Gastroesophageal sphincter (tissue), 4 donors: ENCODE data around the gene FGF14. TPM values are rescaled to one million over a fixed set of nuclear protein-coding genes. Genes with fewer than 3 reads are reported as not detected.

Experiments
- ATAC-seq: fragments of 150-250 bp; one replicate; pipeline ENCODE4 v1.9.1; 2016; ENCODE audit warnings: mild to moderate bottlenecking, moderate library complexity
- H3K27ac ChIP-seq, 4 donors: fragments of 200-600 bp; sonication (generic) in 3 of 4; 1 replicate in 3 of 4; 2 replicates in 1 of 4; pipeline ENCODE4 v1.5.1; 2016 to 2019
- H3K27me3 ChIP-seq: fragments of 200-600 bp; sonication (generic); one replicate; pipeline ENCODE4 v1.5.1; 2019
- H3K36me3 ChIP-seq, 2 donors: fragments of 200-600 bp; sonication (generic); one replicate each; pipeline ENCODE4 v1.5.1; 2019; ENCODE audit warnings: control low read depth in 1 of 2
- H3K4me1 ChIP-seq, 3 donors: fragments of 200-600 bp; sonication (generic); 1 replicate in 2 of 3; 2 replicates in 1 of 3; pipeline ENCODE4 v1.5.1; 2016 to 2019; ENCODE audit warnings: control low read depth in 2 of 3
- H3K4me3 ChIP-seq, 2 donors: fragments of 200-600 bp; sonication (generic); one replicate each; pipeline ENCODE4 v1.5.1; 2019; ENCODE audit warnings: mild to moderate bottlenecking in 1 of 2, moderate library complexity in 1 of 2
- H3K9me3 ChIP-seq, 3 donors: fragments of 200-600 bp; sonication (generic); one replicate each; pipeline ENCODE4 v1.5.1; 2017 to 2019; ENCODE audit warnings: control low read depth in 2 of 3
- EP300 ChIP-seq: sonication (generic); formaldehyde crosslinking; IDR thresholded peaks from one replicate; pipeline ENCODE4 v1.6.1; 2017; ENCODE audit warnings: antibody characterized with exemption, mild to moderate bottlenecking
- POLR2A ChIP-seq, 2 donors: fragments of 450-650 bp; IDR thresholded peaks; one replicate each; pipeline ENCODE4 v1.6.1; 2017; ENCODE audit warnings: antibody characterized with exemption in 2 of 2, mild to moderate bottlenecking in 2 of 2, moderate library complexity in 1 of 2
- POLR2AphosphoS5 ChIP-seq: sonication (generic); formaldehyde crosslinking; IDR thresholded peaks from one replicate; pipeline ENCODE4 v1.6.1; 2017; ENCODE audit warnings: antibody characterized with exemption
- WGBS, 2 donors: methylation state at CpG; one replicate each; pipeline ENCODE4 v1.1.5; 2018; ENCODE audit warnings: low coverage in 1 of 2; 5-methylcytosine and 5-hydroxymethylcytosine counted together
- total RNA-seq, 4 donors: library from RNA; depleted of rRNA; stranded (reverse); fragments of >200 nt; gene quantifications; one replicate each; pipeline ENCODE4 v1.1.0, GENCODE V29; 2016
- TF ChIP-seq, protein P1 (sequence below), 4 experiments: fragments of 200-600 bp in 2 of 4; fragments of 450-650 bp in 2 of 4; sonication (generic) in 1 of 4; IDR thresholded peaks; one replicate each; pipeline ENCODE4 v1.5.1; 2017 to 2019; ENCODE audit warnings: antibody characterized with exemption in 4 of 4, mild to moderate bottlenecking in 2 of 4, moderate library complexity in 2 of 4

The FGF14 gene
- total RNA-seq, 4 donors from 2014 or later, result 0.31 to 2.0 (median 0.95) TPM

DNA sequence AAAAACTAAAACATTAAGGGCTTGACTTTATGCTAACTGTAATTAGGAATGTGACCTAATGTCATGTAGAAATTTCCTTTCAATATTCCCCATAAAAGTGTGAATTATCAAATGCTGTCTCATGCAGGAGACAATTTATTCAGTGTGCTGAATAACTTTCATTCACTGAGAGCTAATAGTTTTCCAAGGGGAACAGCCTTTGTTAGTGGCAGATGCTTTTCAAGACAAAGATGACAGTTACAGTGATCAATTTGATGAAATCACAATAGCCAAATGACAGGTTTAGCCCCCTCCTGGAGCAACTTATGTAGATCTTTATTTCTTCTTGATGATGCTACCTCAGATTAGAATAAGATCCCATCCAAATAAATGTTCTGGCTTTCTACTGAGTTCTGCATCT lies 673.8 kb downstream of the FGF14 start:
- Histone ChIP-seq H3K27ac (no peak overlapping the region), H3K27me3 (no peaks in the 10 kb centered on the region), H3K9me3 (no peaks in the 10 kb centered on the region), H3K36me3 (no peaks in the 10 kb centered on the region), H3K4me1 (no peaks in the 10 kb centered on the region), H3K4me3 (no peak overlapping the region)
- ATAC-seq, result no peak
- TF ChIP-seq, protein P1, sequence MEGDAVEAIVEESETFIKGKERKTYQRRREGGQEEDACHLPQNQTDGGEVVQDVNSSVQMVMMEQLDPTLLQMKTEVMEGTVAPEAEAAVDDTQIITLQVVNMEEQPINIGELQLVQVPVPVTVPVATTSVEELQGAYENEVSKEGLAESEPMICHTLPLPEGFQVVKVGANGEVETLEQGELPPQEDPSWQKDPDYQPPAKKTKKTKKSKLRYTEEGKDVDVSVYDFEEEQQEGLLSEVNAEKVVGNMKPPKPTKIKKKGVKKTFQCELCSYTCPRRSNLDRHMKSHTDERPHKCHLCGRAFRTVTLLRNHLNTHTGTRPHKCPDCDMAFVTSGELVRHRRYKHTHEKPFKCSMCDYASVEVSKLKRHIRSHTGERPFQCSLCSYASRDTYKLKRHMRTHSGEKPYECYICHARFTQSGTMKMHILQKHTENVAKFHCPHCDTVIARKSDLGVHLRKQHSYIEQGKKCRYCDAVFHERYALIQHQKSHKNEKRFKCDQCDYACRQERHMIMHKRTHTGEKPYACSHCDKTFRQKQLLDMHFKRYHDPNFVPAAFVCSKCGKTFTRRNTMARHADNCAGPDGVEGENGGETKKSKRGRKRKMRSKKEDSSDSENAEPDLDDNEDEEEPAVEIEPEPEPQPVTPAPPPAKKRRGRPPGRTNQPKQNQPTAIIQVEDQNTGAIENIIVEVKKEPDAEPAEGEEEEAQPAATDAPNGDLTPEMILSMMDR (IDR thresholded peaks at IDR 0.05), result no peak
- TF ChIP-seq POLR2AphosphoS5, result no peak
- no peak for TF ChIP-seq POLR2A (IDR thresholded peaks at IDR 0.05)
- TF ChIP-seq EP300, result no peak

DNA sequence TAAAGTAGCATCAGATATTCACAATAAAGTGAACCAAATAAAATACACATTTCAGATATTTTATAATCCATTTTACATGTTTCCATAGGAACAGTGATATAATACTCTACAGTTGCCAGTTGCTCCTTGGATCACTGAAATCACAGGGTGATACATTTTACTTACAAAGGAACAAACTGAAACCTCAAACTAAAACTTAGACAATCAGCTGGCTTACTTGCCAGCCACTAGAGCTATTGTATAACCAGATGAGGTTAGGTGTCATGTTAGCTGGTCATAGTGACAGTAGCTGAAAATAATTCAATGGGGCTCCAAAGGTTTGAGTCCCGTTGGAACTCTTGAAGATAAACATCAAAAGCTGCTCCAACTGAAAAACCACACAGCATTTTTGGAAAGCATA lies 674.7 kb downstream of the FGF14 start:
- Histone ChIP-seq H3K4me3 (no peak overlapping the region), H3K9me3 (no peaks in the 10 kb centered on the region), H3K4me1 (no peaks in the 10 kb centered on the region), H3K27me3 (no peaks in the 10 kb centered on the region), H3K27ac (no peak overlapping the region), H3K36me3 (no peaks in the 10 kb centered on the region)
- ATAC-seq, result no peak
- no peak for TF ChIP-seq POLR2AphosphoS5
- no peak for TF ChIP-seq POLR2A (IDR thresholded peaks at IDR 0.05)
- TF ChIP-seq, protein P1 (IDR thresholded peaks at IDR 0.05), result no peak
- no peak for TF ChIP-seq EP300
- WGBS, 2 donors, result 25 to 29% methylated on average over 1 of the region's 1 CpG

DNA sequence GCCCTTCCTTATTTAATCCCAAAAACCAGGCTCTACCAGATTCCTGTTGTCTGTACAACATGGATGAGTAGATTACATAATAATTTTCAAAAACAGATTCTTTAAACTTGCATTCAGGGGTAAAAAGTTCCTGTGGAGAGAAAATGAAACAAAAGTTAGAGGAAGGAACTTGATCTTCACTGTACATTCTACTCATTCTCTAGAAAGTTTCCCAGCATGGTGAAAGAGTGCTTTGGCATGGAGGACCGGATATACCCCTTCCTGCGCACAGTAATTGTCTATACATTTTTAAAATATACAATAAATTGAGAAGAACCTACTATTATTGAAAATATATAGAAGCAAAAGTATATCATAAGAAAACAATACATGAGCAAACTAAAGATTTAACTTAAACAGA lies 675.2 kb downstream of the FGF14 start:
- ATAC-seq, result no peak
- Histone ChIP-seq H3K27ac (no peak overlapping the region), H3K27me3 (no peaks in the 10 kb centered on the region), H3K9me3 (no peaks in the 10 kb centered on the region), H3K4me1 (no peaks in the 10 kb centered on the region), H3K4me3 (no peak overlapping the region), H3K36me3 (no peaks in the 10 kb centered on the region)
- WGBS, 2 donors, result 85 to 93% methylated on average over 2 of the region's 2 CpGs
- no peak for TF ChIP-seq POLR2AphosphoS5
- no peak for TF ChIP-seq EP300
- no peak for TF ChIP-seq POLR2A (IDR thresholded peaks at IDR 0.05)
- TF ChIP-seq, protein P1 (IDR thresholded peaks at IDR 0.05), result no peak

DNA sequence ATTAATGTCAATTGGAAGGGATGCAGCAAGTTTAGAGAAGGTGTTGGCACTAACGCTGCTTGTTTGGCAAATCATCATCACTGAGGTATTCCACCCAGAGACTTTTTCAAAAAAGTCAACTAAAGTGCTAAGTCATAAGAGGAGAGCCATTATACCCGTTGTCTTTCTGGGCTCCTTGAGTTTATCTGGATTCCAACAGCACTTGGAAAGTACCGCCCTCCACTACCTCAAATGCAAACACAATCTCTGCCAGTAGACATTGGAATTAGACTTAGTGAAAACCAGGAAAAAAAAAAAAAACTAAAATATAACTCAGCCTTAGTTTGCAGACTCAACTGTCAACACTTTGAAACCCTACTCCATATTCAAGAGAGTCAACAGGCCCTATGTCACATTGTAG lies 683.4 kb downstream of the FGF14 start:
- Histone ChIP-seq H3K4me1 (no peaks in the 10 kb centered on the region), H3K9me3 (no peaks in the 10 kb centered on the region), H3K27me3 (no peaks in the 10 kb centered on the region), H3K27ac (no peak overlapping the region), H3K36me3 (no peaks in the 10 kb centered on the region), H3K4me3 (no peak overlapping the region)
- TF ChIP-seq EP300 (no peak), POLR2AphosphoS5 (no peak), POLR2A (IDR thresholded peaks at IDR 0.05) (no peak)
- TF ChIP-seq, protein P1 (IDR thresholded peaks at IDR 0.05), result no peak
- 75 to 78% methylated on average over 3 of the region's 3 CpGs for WGBS, 2 donors
- ATAC-seq, result no peak

DNA sequence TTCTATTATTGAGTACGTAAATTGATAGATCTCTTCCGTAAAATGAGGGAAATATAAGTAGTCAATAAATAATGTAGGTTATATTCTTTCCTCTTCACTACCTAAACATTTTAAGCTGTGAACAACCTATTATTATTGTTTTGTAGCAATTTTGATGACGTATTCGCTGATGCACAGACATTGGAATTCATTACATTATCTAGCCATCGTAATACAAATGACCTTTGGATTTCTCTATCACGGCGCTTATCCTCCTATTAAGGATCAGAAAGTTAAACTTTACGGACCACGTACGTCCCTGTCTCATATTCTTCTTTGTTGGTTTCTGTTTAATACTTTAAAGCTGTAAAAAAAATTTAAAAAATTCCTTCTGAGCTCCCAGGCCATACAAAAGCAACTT lies 684.5 kb downstream of the FGF14 start:
- TF ChIP-seq POLR2A (IDR thresholded peaks at IDR 0.05) (no peak), POLR2AphosphoS5 (no peak), EP300 (no peak)
- TF ChIP-seq, protein P1 (IDR thresholded peaks at IDR 0.05), result no peak
- no peaks in the 10 kb centered on the region for H3K27me3 ChIP-seq
- H3K4me1 ChIP-seq, result no peaks in the 10 kb centered on the region
- no peak overlapping the region for H3K4me3 ChIP-seq
- H3K27ac ChIP-seq, result no peak overlapping the region
- no peak for ATAC-seq
- H3K9me3 ChIP-seq, result no peaks in the 10 kb centered on the region
- H3K36me3 ChIP-seq, result no peaks in the 10 kb centered on the region
- WGBS, 2 donors, result 80 to 94% methylated on average over 10 of the region's 10 CpGs
